HCT116 (cell line): Measurements from ENCODE around the gene ETHE1. TPM values are rescaled to one million over a fixed set of nuclear protein-coding genes. Genes with fewer than 3 reads are reported as not detected.
A peak's percentile ranks its signal among the peaks of the same experiment; 100 is the strongest.

Experiments
- ATAC-seq: fragments of 200-7000 bp; cut with Tn5 transposase; 2 replicates; pipeline ENCODE4 v1.9.1; 2020; ENCODE audit warnings: mild to moderate bottlenecking, moderate library complexity
- BruUV-seq: library from RNA; stranded (reverse); fragments of 400-500 nt; replicated peaks from 2 replicates; lab custom pipeline; 2021; lab: Mats Ljungman, UMichigan
- CTCF ChIA-PET: fragments of 300-600 bp; sonication (Branson Sonifier 250); formaldehyde crosslinking; loops from one replicate; lab custom pipeline; 2021; ENCODE audit warnings: antibody characterized with exemption; lab: Charles Lee
- POLR2A ChIA-PET: fragments of 300-600, 350-600 bp; sonication (Branson Sonifier 250); formaldehyde crosslinking; loops from one replicate; lab custom pipeline; 2021; ENCODE audit warnings: antibody characterized with exemption; lab: Charles Lee
- RAD21 ChIA-PET, 2 experiments: fragments of 300-600 bp; sonication (Branson Sonifier 250); formaldehyde crosslinking; loops; one replicate each; lab custom pipeline; 2023; ENCODE audit warnings: low total read pairs in 2 of 2; ENCODE audit not compliant: uncharacterized antibody in 2 of 2, unreplicated experiment in 2 of 2, low non-redundant PET in 1 of 2; lab: Charles Lee
- DNase-seq: peaks from one replicate; pipeline ENCODE4 v3.0.0-alpha.2; 2010; ENCODE audit warnings: low read depth, low spot score
- H2AFZ ChIP-seq: fragments of 200-600 bp; shearing (Covaris generic), sonication (generic); 2 replicates; pipeline ENCODE4 v1.6.1; 2017; ENCODE audit warnings: low read depth, mixed run types, mixed read lengths, antibody characterized with exemption, low read length; ENCODE audit not compliant: poor library complexity, severe bottlenecking
- H3K27ac ChIP-seq: 2 replicates; pipeline ENCODE4 v1.5.1; 2012; ENCODE audit warnings: low read depth, low read length
- H3K27me3 ChIP-seq: fragments of 200-600 bp; sonication (generic); 2 replicates; pipeline ENCODE4 v1.6.1; 2016; ENCODE audit warnings: mixed run types, low read length, mixed read lengths; ENCODE audit not compliant: insufficient read depth
- H3K36me3 ChIP-seq, 2 experiments: fragments of 200-500 bp in 1 of 2; fragments of 200-600 bp in 1 of 2; sonication (Bioruptor generic) in 1 of 2; sonication (generic) in 1 of 2; 2 replicates each; pipeline versions ENCODE4 v1.5.1 to v1.6.1; 2014 to 2016; ENCODE audit warnings: low read length in 2 of 2, inconsistent platforms in 1 of 2, mixed read lengths in 1 of 2, mixed run types in 1 of 2; ENCODE audit not compliant: insufficient read depth in 2 of 2, control insufficient read depth in 1 of 2
- H3K4me1 ChIP-seq, 2 experiments: fragments of 200-600 bp in 1 of 2; sonication (generic) in 1 of 2; 2 replicates each; pipeline versions ENCODE4 v1.5.1 to v1.6.1; 2012 to 2017; ENCODE audit warnings: low read length in 2 of 2, inconsistent platforms in 1 of 2, mild to moderate bottlenecking in 1 of 2, mixed read lengths in 1 of 2, mixed run types in 1 of 2, moderate library complexity in 1 of 2; ENCODE audit not compliant: insufficient read depth in 2 of 2, control insufficient read depth in 1 of 2
- H3K4me2 ChIP-seq: fragments of 200-600 bp; sonication (generic); 2 replicates; pipeline ENCODE4 v1.6.1; 2017; ENCODE audit warnings: mixed run types, low read length, mixed read lengths
- H3K4me3 ChIP-seq, 2 experiments: fragments of 200-600 bp in 1 of 2; sonication (generic) in 1 of 2; replicated peaks in 1 of 2; 2 replicates each; pipeline ENCODE4 v1.5.1; 2011 to 2016; ENCODE audit warnings: low read length in 2 of 2, control low read depth in 1 of 2, low read depth in 1 of 2, mild to moderate bottlenecking in 1 of 2, mixed read lengths in 1 of 2, mixed run types in 1 of 2
- H3K79me2 ChIP-seq: fragments of 200-600 bp; sonication (generic); 2 replicates; pipeline ENCODE4 v1.6.1; 2017; ENCODE audit warnings: mild to moderate bottlenecking, mixed run types, low read length, moderate library complexity, mixed read lengths; ENCODE audit not compliant: insufficient read depth
- H3K9ac ChIP-seq: fragments of 200-600 bp; sonication (generic); 2 replicates; pipeline ENCODE4 v1.6.1; 2016; ENCODE audit warnings: low read length, mixed read lengths
- H3K9me2 ChIP-seq: fragments of 200-600 bp; sonication (generic), shearing (Covaris generic); 2 replicates; pipeline ENCODE4 v1.6.1; 2017; ENCODE audit warnings: mixed run types, mild to moderate bottlenecking, moderate library complexity; ENCODE audit not compliant: insufficient read depth
- H3K9me3 ChIP-seq, 2 experiments: fragments of 200-500 bp in 1 of 2; fragments of 200-600 bp in 1 of 2; sonication (Bioruptor generic) in 1 of 2; sonication (generic) in 1 of 2; 2 replicates each; pipeline ENCODE4 v1.6.1; 2014 to 2017; ENCODE audit warnings: low read length in 2 of 2, mixed read lengths in 2 of 2, inconsistent platforms in 1 of 2, low read depth in 1 of 2, mild to moderate bottlenecking in 1 of 2, mixed run types in 1 of 2, moderate library complexity in 1 of 2; ENCODE audit not compliant: control insufficient read depth in 1 of 2, insufficient read depth in 1 of 2
- H4K20me1 ChIP-seq: fragments of 200-600 bp; sonication (generic), shearing (Covaris generic); 2 replicates; pipeline ENCODE4 v1.6.1; 2017; ENCODE audit warnings: mixed run types, mild to moderate bottlenecking, moderate library complexity; ENCODE audit not compliant: insufficient read depth
- CEBPB ChIP-seq: IDR thresholded peaks from 2 replicates; pipeline ENCODE4 v1.6.1; 2012; ENCODE audit warnings: low read depth
- EGR1 ChIP-seq: IDR thresholded peaks from 2 replicates; pipeline ENCODE4 v1.6.1; 2012; ENCODE audit warnings: low read depth
- FOSL1 ChIP-seq: IDR thresholded peaks from 2 replicates; pipeline ENCODE4 v1.6.1; 2012; ENCODE audit warnings: low read depth
- RAD21 ChIP-seq: IDR thresholded peaks from 2 replicates; pipeline ENCODE4 v1.6.1; 2012; ENCODE audit warnings: low read depth, mild to moderate bottlenecking
- SIN3A ChIP-seq: IDR thresholded peaks from 2 replicates; pipeline ENCODE4 v1.6.1; 2012; ENCODE audit warnings: low read depth
- SRF ChIP-seq: IDR thresholded peaks from 2 replicates; pipeline ENCODE4 v1.6.1; 2012; ENCODE audit warnings: low read depth
- ZFX ChIP-seq: fragments of 450-650 bp; IDR thresholded peaks from 2 replicates; pipeline ENCODE4 v1.6.1; 2017
- ZNF274 ChIP-seq: fragments of 200-500 bp; sonication (Bioruptor generic); IDR thresholded peaks from 2 replicates; pipeline ENCODE4 v1.6.1; 2014; ENCODE audit warnings: mild to moderate bottlenecking, low read depth, low read length, inconsistent platforms
- intact Hi-C: fragments of 100-400 bp; cut with micrococcal nuclease; formaldehyde crosslinking; loops from 2 replicates; pipeline ENCODE4 v1.10.0; 2022
- total RNA-seq: library from RNA; stranded (reverse); gene quantifications from one replicate; pipeline ENCODE4 v1.2.1, GENCODE V29; 2021; ENCODE audit not compliant: unreplicated experiment
- TF ChIP-seq, protein P1 (sequence below): IDR thresholded peaks from 2 replicates; pipeline ENCODE4 v1.6.1; 2011; ENCODE audit warnings: mild to moderate bottlenecking, low read length, moderate library complexity; ENCODE audit not compliant: insufficient replicate concordance; ENCODE audit errors: extremely low read depth
- TF ChIP-seq, protein P2 (sequence below), 3 experiments: fragments of 200-600 bp in 1 of 3; sonication (generic) in 1 of 3; IDR thresholded peaks in 2 of 3; conservative IDR thresholded peaks in 1 of 3; 2 replicates each; pipeline ENCODE4 v1.5.1; 2012 to 2017; ENCODE audit warnings: low read depth in 2 of 3, low read length in 2 of 3, antibody characterized with exemption in 1 of 3, borderline replicate concordance in 1 of 3, control low read depth in 1 of 3, mild to moderate bottlenecking in 1 of 3, mixed read lengths in 1 of 3, mixed run types in 1 of 3, moderate library complexity in 1 of 3; ENCODE audit not compliant: insufficient read depth in 1 of 3

Gene ETHE1
- total RNA-seq, 1 experiment from 2014 or later = 64.3 TPM

DNA sequence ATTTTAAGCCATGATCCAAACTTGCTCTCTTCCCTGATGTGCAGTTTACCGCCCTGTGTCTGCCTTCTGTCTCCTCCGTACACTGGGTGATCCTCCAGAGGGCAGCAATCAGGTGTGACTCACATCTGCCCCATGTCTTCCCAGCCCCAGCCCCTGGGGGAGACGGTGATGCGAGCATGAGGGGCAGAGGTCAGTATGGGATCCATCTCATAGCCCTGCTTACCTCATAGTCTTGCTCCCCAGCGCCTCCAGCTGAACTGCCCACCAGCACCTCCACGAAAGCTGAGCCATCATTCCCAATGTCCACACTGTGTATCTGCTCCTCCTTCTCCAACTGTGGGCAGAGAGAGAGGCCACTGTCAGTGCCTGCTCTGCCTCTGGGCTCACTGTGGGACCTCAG is 33.7 kb upstream of the ETHE1 start:
- CTCF ChIA-PET = no interaction called here
- Histone ChIP-seq H3K4me3 (no peak overlapping the region), H2AFZ (no peak overlapping the region), H3K9me2 (no peaks in the 10 kb centered on the region), H3K79me2 (no peaks in the 10 kb centered on the region), H3K27me3 (no peaks in the 10 kb centered on the region), H3K36me3 (no peaks in the 10 kb centered on the region; a peak in 2 of 4 replicates)
- intact Hi-C loops = no loop called here
- peak; percentile 83 for ATAC-seq
- POLR2A ChIA-PET = no interaction called here
- TF ChIP-seq, protein P1, sequence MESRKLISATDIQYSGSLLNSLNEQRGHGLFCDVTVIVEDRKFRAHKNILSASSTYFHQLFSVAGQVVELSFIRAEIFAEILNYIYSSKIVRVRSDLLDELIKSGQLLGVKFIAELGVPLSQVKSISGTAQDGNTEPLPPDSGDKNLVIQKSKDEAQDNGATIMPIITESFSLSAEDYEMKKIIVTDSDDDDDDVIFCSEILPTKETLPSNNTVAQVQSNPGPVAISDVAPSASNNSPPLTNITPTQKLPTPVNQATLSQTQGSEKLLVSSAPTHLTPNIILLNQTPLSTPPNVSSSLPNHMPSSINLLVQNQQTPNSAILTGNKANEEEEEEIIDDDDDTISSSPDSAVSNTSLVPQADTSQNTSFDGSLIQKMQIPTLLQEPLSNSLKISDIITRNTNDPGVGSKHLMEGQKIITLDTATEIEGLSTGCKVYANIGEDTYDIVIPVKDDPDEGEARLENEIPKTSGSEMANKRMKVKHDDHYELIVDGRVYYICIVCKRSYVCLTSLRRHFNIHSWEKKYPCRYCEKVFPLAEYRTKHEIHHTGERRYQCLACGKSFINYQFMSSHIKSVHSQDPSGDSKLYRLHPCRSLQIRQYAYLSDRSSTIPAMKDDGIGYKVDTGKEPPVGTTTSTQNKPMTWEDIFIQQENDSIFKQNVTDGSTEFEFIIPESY = no peak
- TF ChIP-seq CEBPB (no peak), SRF (no peak), RAD21 (peak; percentile 24; the same call in 1 of the 2 replicates), ZFX (no peak), EGR1 (no peak), FOSL1 (no peak), ZNF274 (no peak), SIN3A (no peak)
- TF ChIP-seq, protein P2, sequence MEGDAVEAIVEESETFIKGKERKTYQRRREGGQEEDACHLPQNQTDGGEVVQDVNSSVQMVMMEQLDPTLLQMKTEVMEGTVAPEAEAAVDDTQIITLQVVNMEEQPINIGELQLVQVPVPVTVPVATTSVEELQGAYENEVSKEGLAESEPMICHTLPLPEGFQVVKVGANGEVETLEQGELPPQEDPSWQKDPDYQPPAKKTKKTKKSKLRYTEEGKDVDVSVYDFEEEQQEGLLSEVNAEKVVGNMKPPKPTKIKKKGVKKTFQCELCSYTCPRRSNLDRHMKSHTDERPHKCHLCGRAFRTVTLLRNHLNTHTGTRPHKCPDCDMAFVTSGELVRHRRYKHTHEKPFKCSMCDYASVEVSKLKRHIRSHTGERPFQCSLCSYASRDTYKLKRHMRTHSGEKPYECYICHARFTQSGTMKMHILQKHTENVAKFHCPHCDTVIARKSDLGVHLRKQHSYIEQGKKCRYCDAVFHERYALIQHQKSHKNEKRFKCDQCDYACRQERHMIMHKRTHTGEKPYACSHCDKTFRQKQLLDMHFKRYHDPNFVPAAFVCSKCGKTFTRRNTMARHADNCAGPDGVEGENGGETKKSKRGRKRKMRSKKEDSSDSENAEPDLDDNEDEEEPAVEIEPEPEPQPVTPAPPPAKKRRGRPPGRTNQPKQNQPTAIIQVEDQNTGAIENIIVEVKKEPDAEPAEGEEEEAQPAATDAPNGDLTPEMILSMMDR (IDR thresholded peaks at IDR 0.05 in 2 of 3, conservative IDR thresholded peaks at IDR 0.05 in 1 of 3; ENCODE audit: borderline replicate concordance in 1 of 3, insufficient read depth in 1 of 3, low read depth in 2 of 3, low read length in 2 of 3) = peak in 2 of 3 experiments; percentile 18 to 33; a peak in 2 of 6 replicates
- TF ChIP-seq, all 23 proteins: peak for 2
- RAD21 ChIA-PET = no interaction called here
- DNase-seq = no peak
- H3K9ac ChIP-seq = no peak overlapping the region
- H3K4me1 ChIP-seq = peaks cover 0 to 24% of the 10 kb centered on the region in 2 experiments; a peak in 2 of 4 replicates
- BruUV-seq = no TSS peak
- H4K20me1 ChIP-seq = no peaks in the 10 kb centered on the region
- H3K4me2 ChIP-seq = no peak overlapping the region
- no peaks in the 10 kb centered on the region for H3K9me3 ChIP-seq
- H3K27ac ChIP-seq = no peak overlapping the region
